Glutamatergic neuron (in vitro differentiated cells): ENCODE data around the gene TPST1. TPM values are rescaled to one million over a fixed set of nuclear protein-coding genes. Genes with fewer than 3 reads are reported as not detected.

Experiments
- DNase-seq: peaks from one replicate; pipeline ENCODE4 v3.0.0; 2022
- H3K27ac Mint-ChIP-seq: one replicate; pipeline ENCODE4 v1.8.0; 2020; ENCODE audit warnings: mild to moderate bottlenecking, mixed read lengths, inconsistent platforms; ENCODE audit not compliant: unreplicated experiment
- H3K27me3 Mint-ChIP-seq: one replicate; pipeline ENCODE4 v1.8.0; 2020; ENCODE audit warnings: mild to moderate bottlenecking, moderate library complexity, mixed read lengths, inconsistent platforms; ENCODE audit not compliant: unreplicated experiment
- H3K36me3 Mint-ChIP-seq: one replicate; pipeline ENCODE4 v1.8.0; 2020; ENCODE audit warnings: mild to moderate bottlenecking, mixed read lengths, inconsistent platforms; ENCODE audit not compliant: unreplicated experiment
- H3K4me1 Mint-ChIP-seq: one replicate; pipeline ENCODE4 v1.8.0; 2020; ENCODE audit warnings: mild to moderate bottlenecking, low read depth, mixed read lengths, inconsistent platforms; ENCODE audit not compliant: unreplicated experiment
- H3K4me3 Mint-ChIP-seq: one replicate; pipeline ENCODE4 v1.8.0; 2020; ENCODE audit warnings: mild to moderate bottlenecking, mixed read lengths, inconsistent platforms; ENCODE audit not compliant: unreplicated experiment
- H3K9me3 Mint-ChIP-seq: one replicate; pipeline ENCODE4 v1.8.0; 2020; ENCODE audit warnings: mild to moderate bottlenecking, moderate library complexity, mixed read lengths, inconsistent platforms; ENCODE audit not compliant: unreplicated experiment
- total RNA-seq: library from RNA; stranded (reverse); fragmentation: NEBNext Ultra II Directional; extraction: Animal tissue kit (Norgen Biotek cat#: 25700); gene quantifications from one replicate; pipeline ENCODE4 v1.2.1, GENCODE V29; 2021; ENCODE audit not compliant: unreplicated experiment
- TF ChIP-seq, protein P1 (sequence below): fragments of 200-600 bp; sonication (generic); IDR thresholded peaks from one replicate; pipeline ENCODE4 v1.5.0; 2021; ENCODE audit not compliant: partially characterized antibody, unreplicated experiment

The TPST1 gene
- total RNA-seq, 1 donor from 2014 or later = 41.4 TPM

DNA sequence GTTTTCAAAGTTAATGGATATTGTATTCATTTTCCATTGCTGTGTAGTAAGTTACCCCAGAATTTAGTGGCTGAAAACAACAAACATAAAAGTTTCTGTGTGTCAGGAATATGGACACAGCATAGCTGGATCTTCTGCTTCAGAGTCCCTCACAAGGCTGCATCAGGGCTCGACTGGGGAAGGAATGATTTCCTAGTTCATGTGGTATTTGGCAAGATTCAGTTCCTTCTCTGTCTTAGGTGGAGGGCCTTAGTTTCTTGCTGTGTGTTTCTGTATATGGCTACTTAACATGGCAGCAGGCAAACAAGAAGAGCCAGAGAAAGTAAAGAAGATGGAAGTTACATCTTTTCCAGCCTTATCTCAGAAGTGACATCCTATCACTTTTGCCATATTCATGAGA, 51.1 kb downstream of the TPST1 start:
- Mint-ChIP-seq H3K27me3 (no peaks in the 10 kb centered on the region), H3K27ac (no peak overlapping the region), H3K9me3 (no peaks in the 10 kb centered on the region), H3K4me1 (peaks cover 6% of the 10 kb centered on the region), H3K36me3 (no peaks in the 10 kb centered on the region), H3K4me3 (no peak overlapping the region)
- TF ChIP-seq, protein P1, sequence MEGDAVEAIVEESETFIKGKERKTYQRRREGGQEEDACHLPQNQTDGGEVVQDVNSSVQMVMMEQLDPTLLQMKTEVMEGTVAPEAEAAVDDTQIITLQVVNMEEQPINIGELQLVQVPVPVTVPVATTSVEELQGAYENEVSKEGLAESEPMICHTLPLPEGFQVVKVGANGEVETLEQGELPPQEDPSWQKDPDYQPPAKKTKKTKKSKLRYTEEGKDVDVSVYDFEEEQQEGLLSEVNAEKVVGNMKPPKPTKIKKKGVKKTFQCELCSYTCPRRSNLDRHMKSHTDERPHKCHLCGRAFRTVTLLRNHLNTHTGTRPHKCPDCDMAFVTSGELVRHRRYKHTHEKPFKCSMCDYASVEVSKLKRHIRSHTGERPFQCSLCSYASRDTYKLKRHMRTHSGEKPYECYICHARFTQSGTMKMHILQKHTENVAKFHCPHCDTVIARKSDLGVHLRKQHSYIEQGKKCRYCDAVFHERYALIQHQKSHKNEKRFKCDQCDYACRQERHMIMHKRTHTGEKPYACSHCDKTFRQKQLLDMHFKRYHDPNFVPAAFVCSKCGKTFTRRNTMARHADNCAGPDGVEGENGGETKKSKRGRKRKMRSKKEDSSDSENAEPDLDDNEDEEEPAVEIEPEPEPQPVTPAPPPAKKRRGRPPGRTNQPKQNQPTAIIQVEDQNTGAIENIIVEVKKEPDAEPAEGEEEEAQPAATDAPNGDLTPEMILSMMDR = no peak
- DNase-seq = no peak

DNA sequence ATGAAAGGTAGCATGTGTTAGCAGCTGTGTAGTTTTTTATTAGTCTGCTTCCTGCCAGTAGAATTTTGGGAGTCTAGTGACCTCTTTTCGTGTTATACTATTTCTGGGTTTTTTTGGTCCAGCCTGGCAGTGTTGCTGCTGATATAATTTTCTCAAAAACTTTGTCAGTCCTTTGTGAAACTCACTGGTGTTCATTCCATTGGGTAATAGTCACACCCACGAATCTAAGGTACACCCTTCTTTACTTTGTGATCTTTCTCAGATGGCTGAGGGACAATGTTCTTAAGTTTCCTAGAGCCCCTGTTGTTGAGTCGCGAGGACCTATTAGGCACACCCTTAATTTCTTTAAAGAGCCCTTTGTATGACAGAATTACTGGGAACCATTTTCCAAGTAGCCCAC, 52.3 kb downstream of the TPST1 start:
- TF ChIP-seq, protein P1 = no peak
- Mint-ChIP-seq H3K27ac (no peak overlapping the region), H3K4me3 (no peak overlapping the region), H3K27me3 (no peaks in the 10 kb centered on the region), H3K4me1 (peaks cover 6% of the 10 kb centered on the region), H3K9me3 (no peaks in the 10 kb centered on the region), H3K36me3 (no peaks in the 10 kb centered on the region)
- DNase-seq = no peak

DNA sequence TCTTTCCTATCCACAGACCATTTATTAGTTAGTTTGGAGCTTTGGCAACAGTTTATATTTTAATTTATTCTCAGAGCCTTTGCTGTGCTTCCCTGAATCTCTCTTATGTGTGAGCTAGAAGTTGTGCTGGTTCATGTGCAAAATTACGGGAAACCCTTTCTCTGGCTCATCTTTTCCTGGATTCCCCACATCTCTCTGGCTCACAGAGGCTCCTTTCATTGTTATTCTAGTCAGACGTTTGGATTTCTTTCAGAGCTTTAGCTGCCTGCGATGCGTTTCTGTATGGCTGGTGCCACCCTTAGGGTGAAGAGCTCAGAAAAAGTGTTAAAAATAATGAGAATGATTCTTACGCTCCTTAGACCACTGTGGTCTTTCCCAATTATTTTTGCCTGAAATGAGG, 53.3 kb downstream of the TPST1 start:
- no peak for DNase-seq
- H3K9me3 Mint-ChIP-seq = peaks cover under 1% of the 10 kb centered on the region
- no peak overlapping the region for H3K27ac Mint-ChIP-seq

DNA sequence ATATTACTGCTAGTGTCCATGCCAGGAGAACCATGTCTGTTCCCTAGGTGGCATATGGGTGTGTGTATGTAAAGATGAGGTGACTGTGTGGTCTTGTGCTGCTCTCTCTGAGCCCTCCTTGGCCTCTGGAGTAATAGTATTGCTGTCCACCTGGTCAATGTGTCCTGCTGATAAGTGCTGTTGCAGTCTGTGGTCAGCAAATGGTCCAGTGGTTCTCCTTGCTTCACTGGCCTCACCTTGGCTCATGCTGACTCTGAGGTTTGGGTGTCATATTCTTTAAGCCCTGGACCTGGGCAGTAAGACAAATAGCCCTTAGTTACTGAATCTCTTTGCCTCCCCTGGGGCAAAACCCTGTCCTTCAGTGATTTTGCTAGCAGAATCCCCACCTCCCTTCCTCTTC, 56.8 kb downstream of the TPST1 start:
- TF ChIP-seq, protein P1 = no peak
- no peak for DNase-seq
- H3K36me3 Mint-ChIP-seq = peaks cover 29% of the 10 kb centered on the region
- H3K9me3 Mint-ChIP-seq = peaks cover 9% of the 10 kb centered on the region
- H3K4me3 Mint-ChIP-seq = no peak overlapping the region
- H3K27ac Mint-ChIP-seq = no peak overlapping the region
- H3K27me3 Mint-ChIP-seq = no peaks in the 10 kb centered on the region
- peaks cover 6% of the 10 kb centered on the region for H3K4me1 Mint-ChIP-seq

More for the DNA sequence above, 53.3 kb downstream of the TPST1 start:
- Mint-ChIP-seq H3K4me3 (no peak overlapping the region), H3K4me1 (peaks cover 6% of the 10 kb centered on the region), H3K27me3 (no peaks in the 10 kb centered on the region), H3K36me3 (peaks cover under 1% of the 10 kb centered on the region)
- TF ChIP-seq, protein P1 = no peak

DNA sequence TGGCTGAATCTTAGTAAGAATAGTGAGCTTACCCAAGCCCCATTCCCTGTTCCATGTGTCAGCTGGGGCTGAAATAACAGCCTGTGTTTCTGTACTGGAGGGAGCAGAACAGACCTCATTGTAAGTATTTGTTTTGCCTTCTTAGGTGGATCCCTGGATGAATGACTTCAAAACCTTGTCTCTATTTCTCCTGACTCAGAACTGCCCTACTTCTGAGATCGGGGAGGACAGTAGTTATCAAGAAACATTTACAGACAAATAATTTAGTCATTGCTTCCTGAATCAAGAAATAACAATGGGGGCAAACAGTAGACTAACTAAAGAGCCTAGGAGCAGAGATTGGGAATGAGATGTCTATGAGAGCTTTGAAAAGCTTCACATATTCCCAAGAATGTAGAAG, 58.8 kb downstream of the TPST1 start:
- H3K4me3 Mint-ChIP-seq = no peak overlapping the region
- peaks cover 29% of the 10 kb centered on the region for H3K36me3 Mint-ChIP-seq
- no peak for DNase-seq
- H3K27me3 Mint-ChIP-seq = no peaks in the 10 kb centered on the region
- peaks cover 9% of the 10 kb centered on the region for H3K9me3 Mint-ChIP-seq
- no peaks in the 10 kb centered on the region for H3K4me1 Mint-ChIP-seq
- TF ChIP-seq, protein P1 = no peak
- H3K27ac Mint-ChIP-seq = no peak overlapping the region
